GM12873 (cell line): ENCODE measurements around the gene SLC7A6.

ENCODE experiments used
- CTCF ChIP-seq: IDR thresholded peaks from 2 replicates; pipeline ENCODE4 v1.5.1; 2012; ENCODE audit warnings: low read depth, mild to moderate bottlenecking, moderate library complexity, low read length, control low read depth; ENCODE audit not compliant: insufficient read depth; ENCODE audit errors: missing control alignments

Gene SLC7A6

GRCh38 chr16:68286153-68287074 is 22.1 kb downstream of the SLC7A6 start:
- TF ChIP-seq CTCF, result no peak

- TF ChIP-seq CTCF, result no peak
Observed at GRCh38 chr16:68287276-68288251, 23.2 kb downstream of the SLC7A6 start.

- no peak for TF ChIP-seq CTCF
Observed at GRCh38 chr16:68288252-68288650, 23.9 kb downstream of the SLC7A6 start.

GRCh38 chr16:68289202-68289601 is 24.9 kb downstream of the SLC7A6 start:
- TF ChIP-seq CTCF, result no peak

DNA sequence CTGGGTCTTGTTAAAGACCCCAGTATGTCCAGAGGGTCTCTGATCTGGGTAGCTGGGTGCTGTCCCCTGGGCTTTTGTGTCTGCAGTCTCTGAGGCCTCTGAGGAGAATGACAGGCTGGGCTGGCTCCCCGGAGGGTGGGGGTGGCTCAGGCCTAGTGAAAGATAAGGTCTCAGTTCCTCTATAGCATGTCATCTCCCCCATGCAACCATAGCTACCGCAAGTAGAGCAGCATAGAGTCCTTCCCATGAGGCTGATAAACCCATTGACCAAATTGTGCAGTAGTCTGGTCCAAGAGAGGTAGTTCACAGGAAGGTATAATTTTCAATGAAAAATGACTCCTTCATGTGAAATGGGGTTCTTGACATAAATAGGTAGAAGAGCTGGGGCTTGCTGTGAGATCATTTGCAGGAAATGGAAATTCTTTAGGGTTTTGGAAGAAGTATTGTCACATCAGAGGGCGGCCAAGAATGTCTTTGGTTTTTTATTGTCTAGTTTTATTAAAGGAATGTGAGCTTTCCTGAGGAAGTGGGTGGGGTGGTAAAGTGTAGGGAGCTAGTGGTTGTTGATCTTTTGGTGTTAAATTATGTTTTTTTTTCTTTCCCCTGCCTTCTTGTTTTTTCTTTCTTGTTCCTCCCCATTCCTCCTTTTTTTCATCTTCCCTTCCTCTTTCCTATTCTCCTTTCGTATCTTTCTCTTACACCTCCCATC is 25.4 kb downstream of the SLC7A6 start:
- no peak for TF ChIP-seq CTCF

DNA sequence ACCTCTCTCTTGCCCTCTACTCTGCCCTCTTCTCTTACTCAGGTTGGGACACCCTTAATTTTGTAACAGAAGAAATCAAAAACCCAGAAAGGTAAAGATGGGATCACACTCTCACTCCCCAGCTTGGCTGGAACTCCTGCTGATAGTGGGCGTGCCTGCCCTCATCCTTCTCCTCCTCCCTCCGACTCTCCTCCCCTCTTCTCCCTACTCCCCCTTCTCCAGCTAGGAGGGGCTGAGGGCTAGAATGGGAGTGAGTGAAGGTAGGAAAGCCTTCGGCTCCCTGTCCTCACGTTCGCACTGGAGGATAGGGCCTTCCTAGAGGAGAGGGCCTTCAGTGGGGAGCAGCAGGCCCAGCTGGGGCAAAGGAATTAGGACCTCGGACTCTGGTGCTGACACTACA is 26.1 kb downstream of the SLC7A6 start:
- no peak for TF ChIP-seq CTCF

- no peak for TF ChIP-seq CTCF
Observed at GRCh38 chr16:68291227-68291626, 26.9 kb downstream of the SLC7A6 start.
